ENCODE data around the gene C3orf20. TPM values are rescaled to one million over a fixed set of nuclear protein-coding genes. Genes with fewer than 3 reads are reported as not detected.
A peak's percentile ranks its signal among the peaks of the same experiment; 100 is the strongest.

Gene C3orf20
- total RNA-seq, 1 experiment from 2014 or later: not detected

DNA sequence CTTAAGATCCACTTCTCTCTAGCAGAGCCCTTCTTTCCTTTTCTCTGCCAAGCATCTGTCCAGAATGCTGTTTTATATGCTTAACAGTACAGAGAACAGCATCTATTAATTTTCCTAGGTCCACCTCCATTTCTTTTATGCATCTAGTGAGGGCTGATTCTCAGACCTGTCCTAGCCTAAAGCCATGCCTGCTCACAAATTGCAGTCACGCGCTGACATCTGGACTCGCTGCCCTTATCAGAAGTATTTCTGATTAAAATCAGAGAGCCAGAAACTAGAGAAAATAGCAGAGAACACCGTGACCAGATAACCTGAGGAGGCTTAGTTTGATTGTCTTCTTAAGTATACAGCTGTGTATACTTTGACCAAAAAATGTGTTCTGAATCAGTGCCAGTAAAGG, 1.9 kb downstream of the C3orf20 start:
- CTCF ChIA-PET: interaction anchor here (1.0 to 5.8 kb wide), 2 partner anchors 98 to 104 kb away, joined by 3 to 59 read pairs; no protein-coding TSS in a partner anchor
- Mint-ChIP-seq H3K27me3 (ENCODE audit: low read depth) (no peaks in the 10 kb centered on the region), H3K9me3 (peaks cover 20% of the 10 kb centered on the region), H3K4me3 (no peak overlapping the region), H3K4me1 (no peaks in the 10 kb centered on the region), H3K27ac (no peak overlapping the region), H3K36me3 (peaks cover 11% of the 10 kb centered on the region)
- no peak for TF ChIP-seq MYBL2 (CRISPR knock-in tag; IDR thresholded peaks at IDR 0.05)
- no peak for TF ChIP-seq SP1 (CRISPR knock-in tag; conservative IDR thresholded peaks at IDR 0.05)
- no peak for TF ChIP-seq FOXJ3 (CRISPR knock-in tag; IDR thresholded peaks at IDR 0.05; ENCODE audit: borderline replicate concordance)
- no peak for TF ChIP-seq ZBTB21 (CRISPR knock-in tag; IDR thresholded peaks at IDR 0.05; ENCODE audit: borderline replicate concordance)
- no peak for TF ChIP-seq TP53 (CRISPR knock-in tag; IDR thresholded peaks at IDR 0.05)
- TF ChIP-seq ZNF263 (CRISPR knock-in tag; IDR thresholded peaks at IDR 0.05; ENCODE audit: low read depth): no peak
- no peak for TF ChIP-seq NFE2L1 (CRISPR knock-in tag; IDR thresholded peaks at IDR 0.05)
- TF ChIP-seq ZNF138 (CRISPR knock-in tag; conservative IDR thresholded peaks at IDR 0.05): no peak
- no peak for TF ChIP-seq CREB1 (CRISPR knock-in tag; IDR thresholded peaks at IDR 0.05)
- TF ChIP-seq SMAD4 (CRISPR knock-in tag; IDR thresholded peaks at IDR 0.05): no peak
- TF ChIP-seq SMAD3 (CRISPR knock-in tag; IDR thresholded peaks at IDR 0.05; ENCODE audit: borderline replicate concordance): no peak
- TF ChIP-seq JAZF1 (CRISPR knock-in tag; IDR thresholded peaks at IDR 0.05): no peak
- TF ChIP-seq, protein P1, sequence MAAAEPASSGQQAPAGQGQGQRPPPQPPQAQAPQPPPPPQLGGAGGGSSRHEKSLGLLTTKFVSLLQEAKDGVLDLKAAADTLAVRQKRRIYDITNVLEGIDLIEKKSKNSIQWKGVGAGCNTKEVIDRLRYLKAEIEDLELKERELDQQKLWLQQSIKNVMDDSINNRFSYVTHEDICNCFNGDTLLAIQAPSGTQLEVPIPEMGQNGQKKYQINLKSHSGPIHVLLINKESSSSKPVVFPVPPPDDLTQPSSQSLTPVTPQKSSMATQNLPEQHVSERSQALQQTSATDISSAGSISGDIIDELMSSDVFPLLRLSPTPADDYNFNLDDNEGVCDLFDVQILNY (CRISPR knock-in tag; IDR thresholded peaks at IDR 0.05): no peak
- TF ChIP-seq, protein P2, sequence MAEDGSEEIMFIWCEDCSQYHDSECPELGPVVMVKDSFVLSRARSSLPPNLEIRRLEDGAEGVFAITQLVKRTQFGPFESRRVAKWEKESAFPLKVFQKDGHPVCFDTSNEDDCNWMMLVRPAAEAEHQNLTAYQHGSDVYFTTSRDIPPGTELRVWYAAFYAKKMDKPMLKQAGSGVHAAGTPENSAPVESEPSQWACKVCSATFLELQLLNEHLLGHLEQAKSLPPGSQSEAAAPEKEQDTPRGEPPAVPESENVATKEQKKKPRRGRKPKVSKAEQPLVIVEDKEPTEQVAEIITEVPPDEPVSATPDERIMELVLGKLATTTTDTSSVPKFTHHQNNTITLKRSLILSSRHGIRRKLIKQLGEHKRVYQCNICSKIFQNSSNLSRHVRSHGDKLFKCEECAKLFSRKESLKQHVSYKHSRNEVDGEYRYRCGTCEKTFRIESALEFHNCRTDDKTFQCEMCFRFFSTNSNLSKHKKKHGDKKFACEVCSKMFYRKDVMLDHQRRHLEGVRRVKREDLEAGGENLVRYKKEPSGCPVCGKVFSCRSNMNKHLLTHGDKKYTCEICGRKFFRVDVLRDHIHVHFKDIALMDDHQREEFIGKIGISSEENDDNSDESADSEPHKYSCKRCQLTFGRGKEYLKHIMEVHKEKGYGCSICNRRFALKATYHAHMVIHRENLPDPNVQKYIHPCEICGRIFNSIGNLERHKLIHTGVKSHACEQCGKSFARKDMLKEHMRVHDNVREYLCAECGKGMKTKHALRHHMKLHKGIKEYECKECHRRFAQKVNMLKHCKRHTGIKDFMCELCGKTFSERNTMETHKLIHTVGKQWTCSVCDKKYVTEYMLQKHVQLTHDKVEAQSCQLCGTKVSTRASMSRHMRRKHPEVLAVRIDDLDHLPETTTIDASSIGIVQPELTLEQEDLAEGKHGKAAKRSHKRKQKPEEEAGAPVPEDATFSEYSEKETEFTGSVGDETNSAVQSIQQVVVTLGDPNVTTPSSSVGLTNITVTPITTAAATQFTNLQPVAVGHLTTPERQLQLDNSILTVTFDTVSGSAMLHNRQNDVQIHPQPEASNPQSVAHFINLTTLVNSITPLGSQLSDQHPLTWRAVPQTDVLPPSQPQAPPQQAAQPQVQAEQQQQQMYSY (CRISPR knock-in tag; IDR thresholded peaks at IDR 0.05): no peak
- TF ChIP-seq, protein P3, sequence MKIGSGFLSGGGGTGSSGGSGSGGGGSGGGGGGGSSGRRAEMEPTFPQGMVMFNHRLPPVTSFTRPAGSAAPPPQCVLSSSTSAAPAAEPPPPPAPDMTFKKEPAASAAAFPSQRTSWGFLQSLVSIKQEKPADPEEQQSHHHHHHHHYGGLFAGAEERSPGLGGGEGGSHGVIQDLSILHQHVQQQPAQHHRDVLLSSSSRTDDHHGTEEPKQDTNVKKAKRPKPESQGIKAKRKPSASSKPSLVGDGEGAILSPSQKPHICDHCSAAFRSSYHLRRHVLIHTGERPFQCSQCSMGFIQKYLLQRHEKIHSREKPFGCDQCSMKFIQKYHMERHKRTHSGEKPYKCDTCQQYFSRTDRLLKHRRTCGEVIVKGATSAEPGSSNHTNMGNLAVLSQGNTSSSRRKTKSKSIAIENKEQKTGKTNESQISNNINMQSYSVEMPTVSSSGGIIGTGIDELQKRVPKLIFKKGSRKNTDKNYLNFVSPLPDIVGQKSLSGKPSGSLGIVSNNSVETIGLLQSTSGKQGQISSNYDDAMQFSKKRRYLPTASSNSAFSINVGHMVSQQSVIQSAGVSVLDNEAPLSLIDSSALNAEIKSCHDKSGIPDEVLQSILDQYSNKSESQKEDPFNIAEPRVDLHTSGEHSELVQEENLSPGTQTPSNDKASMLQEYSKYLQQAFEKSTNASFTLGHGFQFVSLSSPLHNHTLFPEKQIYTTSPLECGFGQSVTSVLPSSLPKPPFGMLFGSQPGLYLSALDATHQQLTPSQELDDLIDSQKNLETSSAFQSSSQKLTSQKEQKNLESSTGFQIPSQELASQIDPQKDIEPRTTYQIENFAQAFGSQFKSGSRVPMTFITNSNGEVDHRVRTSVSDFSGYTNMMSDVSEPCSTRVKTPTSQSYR (CRISPR knock-in tag; IDR thresholded peaks at IDR 0.05): no peak
- POLR2A ChIA-PET: no interaction called here
- ATAC-seq: no peak
- no peak for DNase-seq (ENCODE audit: low spot score)

DNA sequence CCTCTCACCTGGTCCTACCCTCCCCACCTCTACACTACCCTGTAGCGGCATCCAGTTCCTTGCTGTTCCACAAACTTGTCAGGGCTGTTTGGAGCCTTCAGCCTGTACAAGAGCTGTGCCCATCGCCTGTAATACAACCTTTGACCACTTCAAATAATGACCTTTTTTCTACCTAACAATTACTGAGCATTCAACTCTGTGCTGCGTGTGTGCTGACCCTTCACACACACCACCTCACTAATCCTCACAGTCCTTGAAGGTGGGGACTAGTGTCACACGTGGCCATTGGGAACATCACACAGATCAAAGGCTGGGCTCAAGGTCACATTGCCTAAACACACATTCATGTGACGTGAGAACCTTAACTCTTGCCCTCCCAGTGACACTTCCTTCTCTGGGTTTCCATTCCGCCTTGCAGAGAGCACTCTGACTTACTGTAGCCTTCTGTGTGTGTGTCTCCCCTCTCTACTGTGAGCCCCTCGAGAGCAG, 3.1 kb downstream of the C3orf20 start:
- ChIA-PET POLR2A (no interaction called here), CTCF (interaction anchor here (1.1 to 5.8 kb wide), 2 partner anchors 103 to 242 kb away, joined by 3 to 59 read pairs; no protein-coding TSS in a partner anchor)
- no peak overlapping the region for H3K27ac Mint-ChIP-seq
- TF ChIP-seq GABPB1 (CRISPR knock-in tag; IDR thresholded peaks at IDR 0.05) (peak; percentile 85), RORB (CRISPR knock-in tag; IDR thresholded peaks at IDR 0.05) (no peak), SOX15 (CRISPR knock-in tag; IDR thresholded peaks at IDR 0.05) (no peak), OVOL2 (CRISPR knock-in tag; IDR thresholded peaks at IDR 0.05; ENCODE audit: borderline replicate concordance) (no peak)
- peaks cover 9% of the 10 kb centered on the region for H3K36me3 Mint-ChIP-seq
- no peaks in the 10 kb centered on the region for H3K4me1 Mint-ChIP-seq
- peaks cover 20% of the 10 kb centered on the region for H3K9me3 Mint-ChIP-seq
- no peak for DNase-seq (ENCODE audit: low spot score)
- peak; percentile 44 for ATAC-seq
- H3K27me3 Mint-ChIP-seq (ENCODE audit: low read depth): peaks cover 3% of the 10 kb centered on the region; the same call in 1 of the 2 replicates
- H3K4me3 Mint-ChIP-seq: no peak overlapping the region

Data from WTC11 (cell line).